ENCODE results near the gene EXOC5.
"Not testable (repeated sequence)": the region's sequence is repeated elsewhere in the genome, so short reads cannot be mapped to it uniquely, and the experiment has no call there.

Gene EXOC5

GRCh38 chr14:57258221-57258620 is 10.5 kb downstream of the EXOC5 start:
- DNase-seq (ENCODE audit: low read depth): not testable (repeated sequence)

- DNase-seq (ENCODE audit: low read depth): no peak
Measured at GRCh38 chr14:57254884-57255283, 13.8 kb downstream of the EXOC5 start.

DNA sequence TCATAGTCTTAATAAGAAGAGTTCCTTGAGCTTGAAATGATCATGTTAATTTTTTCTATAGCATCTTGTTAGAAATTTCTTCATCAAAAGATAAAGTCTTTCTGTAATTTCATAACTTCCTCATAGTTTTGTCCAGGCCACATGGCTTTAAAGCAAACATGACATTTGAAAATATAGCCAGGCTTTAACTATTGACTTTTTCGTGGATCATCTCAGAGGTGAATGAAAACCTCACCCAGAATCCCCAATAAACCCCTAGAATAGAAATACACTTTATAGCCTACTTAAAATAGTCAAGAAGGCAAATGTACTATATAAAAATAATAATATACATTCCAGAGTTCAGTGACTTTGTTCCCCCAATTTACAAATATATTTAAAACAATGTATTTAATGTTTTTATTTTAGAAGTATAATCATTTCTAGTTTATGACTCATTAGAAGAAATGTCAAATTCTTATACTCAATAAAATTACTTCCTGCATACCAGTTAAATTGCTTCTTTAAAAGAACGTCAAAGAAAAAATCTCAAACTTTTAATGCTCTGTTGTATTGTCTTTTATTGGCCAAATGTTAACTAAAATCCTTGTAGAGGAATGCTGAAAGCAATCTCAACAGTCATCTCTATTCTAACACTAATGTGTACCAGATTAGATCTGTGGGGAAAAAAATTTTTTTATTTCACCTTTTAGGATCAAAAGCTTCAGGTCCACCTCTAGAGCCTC is 21.6 kb downstream of the EXOC5 start:
- no peak for DNase-seq (ENCODE audit: low read depth)

- no peak for DNase-seq (ENCODE audit: low read depth)
Measured at GRCh38 chr14:57245941-57246340, 22.8 kb downstream of the EXOC5 start.

- DNase-seq (ENCODE audit: low read depth): no peak
Measured at GRCh38 chr14:57244106-57244505, 24.6 kb downstream of the EXOC5 start.

DNA sequence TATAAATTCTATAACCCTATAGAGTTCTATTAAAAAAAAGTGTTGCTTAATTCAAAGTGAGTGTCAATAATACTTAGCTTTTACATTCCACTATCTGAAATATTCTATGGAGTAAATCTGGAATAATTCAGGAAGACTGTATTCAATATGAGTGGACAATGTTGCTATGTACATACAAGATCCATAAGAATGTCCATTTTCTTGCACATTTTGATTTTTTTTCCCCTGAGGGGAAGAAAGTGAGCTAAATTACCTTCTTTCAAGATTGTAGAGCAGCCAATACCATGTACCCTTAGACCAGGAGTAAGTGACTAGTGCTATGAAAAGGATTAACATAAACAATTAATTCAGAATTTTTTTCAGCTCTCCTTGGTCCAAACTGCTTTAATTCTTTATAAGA is 25.4 kb downstream of the EXOC5 start:
- no peak for DNase-seq (ENCODE audit: low read depth)

GRCh38 chr14:57240115-57240514 is 28.6 kb downstream of the EXOC5 start:
- not testable (repeated sequence) for DNase-seq (ENCODE audit: low read depth)

GRCh38 chr14:57232006-57232405 is 36.7 kb downstream of the EXOC5 start:
- no peak for DNase-seq (ENCODE audit: low read depth)

- not testable (repeated sequence) for DNase-seq (ENCODE audit: low read depth)
Measured at GRCh38 chr14:57228320-57228719, 40.4 kb downstream of the EXOC5 start.

- DNase-seq (ENCODE audit: low read depth): no peak
Measured at GRCh38 chr14:57227083-57227482, 41.6 kb downstream of the EXOC5 start.

GRCh38 chr14:57221931-57222330 is 46.8 kb downstream of the EXOC5 start:
- DNase-seq (ENCODE audit: low read depth): no peak

DNA sequence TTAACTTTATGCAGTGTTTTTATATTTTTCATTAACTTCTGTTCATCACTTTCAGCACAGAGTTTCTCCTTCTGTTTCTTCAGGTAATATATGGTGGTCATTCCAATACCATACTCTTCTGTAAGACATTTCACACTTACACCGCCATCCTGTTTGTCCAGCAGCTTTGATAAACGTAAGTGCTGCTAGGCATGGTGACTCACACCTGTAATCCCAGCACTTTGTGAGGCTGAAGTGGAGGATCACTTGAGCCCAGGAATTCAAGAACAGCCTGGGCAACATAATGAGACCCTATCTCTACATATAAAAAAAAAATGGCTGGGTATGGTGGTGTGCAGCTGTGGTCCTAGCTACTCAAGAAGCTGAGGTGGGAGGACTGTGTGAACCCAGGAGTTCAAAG is 55.8 kb downstream of the EXOC5 start:
- no peak for DNase-seq (ENCODE audit: low read depth)

- DNase-seq (ENCODE audit: low read depth): no peak
Measured at GRCh38 chr14:57209561-57209960, 59.1 kb downstream of the EXOC5 start.

GRCh38 chr14:57205938-57206337 is 62.8 kb downstream of the EXOC5 start:
- DNase-seq (ENCODE audit: low read depth): no peak

- DNase-seq (ENCODE audit: low read depth): not testable (repeated sequence)
Measured at GRCh38 chr14:57202672-57203071, 66.0 kb downstream of the EXOC5 start.

GRCh38 chr14:57199921-57200320 is 68.8 kb downstream of the EXOC5 start:
- no peak for DNase-seq (ENCODE audit: low read depth)

DNA sequence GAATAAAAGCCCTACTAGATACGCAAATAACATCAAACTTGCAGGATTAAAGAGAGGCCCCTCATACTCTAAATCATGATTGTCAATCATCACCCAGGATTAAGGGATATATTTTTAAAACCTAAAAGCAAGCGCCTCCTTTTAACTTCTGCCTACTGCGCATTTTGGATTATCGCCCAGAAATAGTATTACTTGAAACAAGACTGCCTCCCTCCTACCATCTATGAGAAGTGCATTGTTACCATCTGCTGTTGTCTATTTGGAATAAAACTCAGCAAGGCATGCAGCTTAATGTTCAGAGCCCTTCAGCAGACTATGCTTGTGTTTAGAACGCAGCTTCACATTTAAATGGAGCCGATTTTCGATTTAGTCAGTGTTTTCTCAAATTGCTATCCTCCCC is 79.6 kb downstream of the EXOC5 start:
- DNase-seq (ENCODE audit: low read depth): no peak

- no peak for DNase-seq (ENCODE audit: low read depth)
Measured at GRCh38 chr14:57182760-57183503, 85.8 kb downstream of the EXOC5 start.

- DNase-seq (ENCODE audit: low read depth): no peak
Measured at GRCh38 chr14:57179273-57179672, 89.4 kb downstream of the EXOC5 start.

- DNase-seq (ENCODE audit: low read depth): no peak
Measured at GRCh38 chr14:57174466-57174865, 94.2 kb downstream of the EXOC5 start.

DNA sequence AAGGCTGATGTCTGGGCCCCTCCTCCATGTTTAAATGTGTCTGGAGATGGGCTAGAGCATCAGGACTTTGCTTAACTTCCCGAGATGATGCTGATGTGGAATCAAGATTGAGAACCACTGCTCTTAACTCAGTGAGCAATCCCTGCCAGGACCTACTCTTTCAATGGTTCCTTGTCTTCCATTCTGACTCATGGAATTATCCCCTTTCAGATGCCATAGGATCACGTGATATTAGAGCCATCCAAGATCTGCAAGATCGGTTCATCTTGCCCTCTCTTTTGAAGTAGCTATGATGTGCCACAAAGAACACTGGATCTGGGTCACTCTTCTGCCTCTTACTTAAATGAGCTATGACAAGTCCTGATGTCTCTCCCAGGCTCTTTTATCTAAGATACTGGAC is 96.8 kb downstream of the EXOC5 start:
- DNase-seq (ENCODE audit: low read depth): no peak

GRCh38 chr14:57171363-57171762 is 97.3 kb downstream of the EXOC5 start:
- no peak for DNase-seq (ENCODE audit: low read depth)

DNA sequence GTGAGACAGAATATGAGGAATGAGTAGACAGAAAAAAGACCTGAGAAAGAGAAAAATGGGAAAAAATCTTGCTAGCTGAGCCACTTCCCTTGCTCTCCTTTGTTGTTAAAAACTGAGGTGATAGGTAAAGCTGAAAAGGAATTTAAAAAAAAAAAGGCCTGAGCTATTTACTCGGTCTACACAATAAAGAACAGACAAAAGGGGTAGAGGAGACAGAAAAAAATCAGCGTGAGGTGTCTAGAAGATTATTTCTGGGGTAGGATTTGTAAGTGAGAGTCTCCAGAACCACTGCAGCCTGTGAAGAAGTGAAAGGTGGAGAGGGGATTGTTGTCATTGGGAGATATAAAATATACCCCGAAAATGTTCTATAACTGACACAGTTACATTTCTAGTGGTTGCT is 98.8 kb downstream of the EXOC5 start:
- no peak for DNase-seq (ENCODE audit: low read depth)

All from activated T-cell treated with anti-CD3 and anti-CD28 coated beads for 1 hour (primary cell).